ENCODE data around the gene ZFYVE28. TPM values are rescaled to one million over a fixed set of nuclear protein-coding genes. Genes with fewer than 3 reads are reported as not detected.

Gene ZFYVE28
- total RNA-seq, 1 experiment from 2014 or later: 19.2 TPM

GRCh38 chr4:2243681-2244380 lies 174.6 kb downstream of the ZFYVE28 start:
- Histone ChIP-seq H3K36me3 (ENCODE audit: control insufficient read depth in 1 of 2, insufficient read depth in 2 of 2, low read length in 2 of 2) (peaks cover 0 to 12% of the 10 kb centered on the region in 2 experiments; a peak in 3 of 4 replicates), H3K9ac (ENCODE audit: low read length) (no peak overlapping the region), H3K27me3 (ENCODE audit: insufficient read depth, low read length) (no peaks in the 10 kb centered on the region), H2AFZ (ENCODE audit: low read depth, low read length, poor library complexity, severe bottlenecking) (no peak overlapping the region), H3K4me3 (replicated peaks in 1 of 2; ENCODE audit: low read depth in 1 of 2, low read length in 2 of 2) (no peak overlapping the region), H3K27ac (ENCODE audit: low read depth, low read length) (no peak overlapping the region), H3K4me1 (ENCODE audit: control insufficient read depth in 1 of 2, insufficient read depth in 2 of 2, low read length in 2 of 2) (peaks cover 7 to 27% of the 10 kb centered on the region in 2 experiments; a peak in 3 of 4 replicates), H4K20me1 (ENCODE audit: insufficient read depth) (peaks cover 20% of the 10 kb centered on the region; the same call in 1 of the 2 replicates), H3K4me2 (ENCODE audit: low read length) (no peak overlapping the region), H3K79me2 (ENCODE audit: insufficient read depth, low read length) (peaks cover 29% of the 10 kb centered on the region), H3K9me3 (ENCODE audit: control insufficient read depth in 1 of 2, insufficient read depth in 1 of 2, low read depth in 1 of 2, low read length in 2 of 2) (no peaks in the 10 kb centered on the region), H3K9me2 (ENCODE audit: insufficient read depth) (no peaks in the 10 kb centered on the region)
- POLR2A ChIA-PET: no interaction called here
- DNase-seq (ENCODE audit: low read depth, low spot score): no peak
- intact Hi-C loops (cut with micrococcal nuclease): loop anchor here (5.0 kb wide), 1 partner anchor 168 kb away; no protein-coding TSS in a partner anchor
- BruUV-seq (replicated peaks): no TSS peak
- no peak; the same call in 1 of the 2 replicates for TF ChIP-seq RAD21 (IDR thresholded peaks at IDR 0.05; ENCODE audit: low read depth)
- no peak for TF ChIP-seq ATF3 (IDR thresholded peaks at IDR 0.05)
- TF ChIP-seq ELF1 (IDR thresholded peaks at IDR 0.05; ENCODE audit: borderline replicate concordance, low read depth): no peak
- peak in 2 of 3 experiments; percentile 6 to 21; a peak in 1 of 6 replicates for TF ChIP-seq CTCF (IDR thresholded peaks at IDR 0.05 in 2 of 3, conservative IDR thresholded peaks at IDR 0.05 in 1 of 3; ENCODE audit: borderline replicate concordance in 1 of 3, insufficient read depth in 1 of 3, low read depth in 2 of 3, low read length in 2 of 3)
- no peak for TF ChIP-seq EGR1 (IDR thresholded peaks at IDR 0.05; ENCODE audit: low read depth)
- no peak for TF ChIP-seq SRF (IDR thresholded peaks at IDR 0.05; ENCODE audit: low read depth)
- CTCF ChIA-PET: no interaction called here
- RAD21 ChIA-PET (ENCODE audit: low non-redundant PET in 1 of 2, low total read pairs in 2 of 2, uncharacterized antibody in 2 of 2, unreplicated experiment in 2 of 2): no interaction called here
- ATAC-seq: no peak

All from HCT116 (cell line).